ENCODE measurements around the gene CCDC57. TPM values are rescaled to one million over a fixed set of nuclear protein-coding genes. Genes with fewer than 3 reads are reported as not detected.
A peak's percentile ranks its signal among the peaks of the same experiment; 100 is the strongest.

The CCDC57 gene
- polyA plus RNA-seq, 1 donor from 2014 or later = 70.9 TPM

DNA sequence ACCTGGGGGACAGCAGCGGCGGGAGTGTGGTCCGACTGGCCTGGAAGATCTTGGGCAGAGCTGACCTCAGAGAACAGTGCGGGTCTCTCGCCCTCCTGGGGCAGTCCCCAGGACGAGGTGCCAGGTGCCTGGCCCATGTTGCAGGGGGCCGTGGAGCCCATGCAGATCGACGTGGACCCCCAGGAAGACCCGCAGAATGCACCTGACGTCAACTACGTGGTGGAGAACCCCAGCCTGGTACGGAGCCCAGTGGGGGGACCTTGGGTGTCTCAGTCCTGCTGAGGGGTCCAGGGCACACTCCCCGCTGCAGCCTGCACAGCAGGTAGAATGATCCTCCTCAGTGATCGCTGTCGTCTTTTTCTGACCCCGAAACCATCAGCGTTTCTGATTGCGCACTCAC, 159.5 kb downstream of the CCDC57 start:
- no peaks in the 10 kb centered on the region for H4K20me1 ChIP-seq (ENCODE audit: insufficient read depth)
- no peaks in the 10 kb centered on the region for H3K9me2 ChIP-seq (ENCODE audit: insufficient read depth, low read length)
- no peaks in the 10 kb centered on the region for H3K36me3 ChIP-seq (ENCODE audit: insufficient read depth, low read length)
- H3K27ac ChIP-seq (ENCODE audit: low read length) = no peak overlapping the region
- H3K4me3 ChIP-seq (ENCODE audit: low read length) = peak overlapping the region; percentile 92
- H3K9me3 ChIP-seq (ENCODE audit: low read length) = no peaks in the 10 kb centered on the region
- H2AFZ ChIP-seq (ENCODE audit: low read depth, low read length) = no peak overlapping the region
- H3F3A ChIP-seq (ENCODE audit: insufficient read depth, low read length, poor library complexity, severe bottlenecking) = no peaks in the 10 kb centered on the region
- no peak overlapping the region for H3K4me2 ChIP-seq (ENCODE audit: low read length)
- H3K79me2 ChIP-seq (replicated peaks; ENCODE audit: insufficient read depth, low read length) = peaks cover 10% of the 10 kb centered on the region
- H3K27me3 ChIP-seq (ENCODE audit: insufficient read depth, low read depth, low read length) = no peaks in the 10 kb centered on the region
- TF ChIP-seq POLR2AphosphoS5 (IDR thresholded peaks at IDR 0.05) (no peak), SMC3 (conservative IDR thresholded peaks at IDR 0.05; ENCODE audit: poor library complexity) (no peak), TAF1 (IDR thresholded peaks at IDR 0.05; ENCODE audit: low read depth) (no peak), MXI1 (conservative IDR thresholded peaks at IDR 0.05; ENCODE audit: poor library complexity, severe bottlenecking) (no peak), EZH2 (IDR thresholded peaks at IDR 0.05; ENCODE audit: borderline replicate concordance, insufficient read depth, low read length, poor library complexity, severe bottlenecking) (no peak), RAD21 (conservative IDR thresholded peaks at IDR 0.05) (no peak), EP300 (conservative IDR thresholded peaks at IDR 0.05; ENCODE audit: poor library complexity, severe bottlenecking) (no peak)
- TF ChIP-seq, protein P1, sequence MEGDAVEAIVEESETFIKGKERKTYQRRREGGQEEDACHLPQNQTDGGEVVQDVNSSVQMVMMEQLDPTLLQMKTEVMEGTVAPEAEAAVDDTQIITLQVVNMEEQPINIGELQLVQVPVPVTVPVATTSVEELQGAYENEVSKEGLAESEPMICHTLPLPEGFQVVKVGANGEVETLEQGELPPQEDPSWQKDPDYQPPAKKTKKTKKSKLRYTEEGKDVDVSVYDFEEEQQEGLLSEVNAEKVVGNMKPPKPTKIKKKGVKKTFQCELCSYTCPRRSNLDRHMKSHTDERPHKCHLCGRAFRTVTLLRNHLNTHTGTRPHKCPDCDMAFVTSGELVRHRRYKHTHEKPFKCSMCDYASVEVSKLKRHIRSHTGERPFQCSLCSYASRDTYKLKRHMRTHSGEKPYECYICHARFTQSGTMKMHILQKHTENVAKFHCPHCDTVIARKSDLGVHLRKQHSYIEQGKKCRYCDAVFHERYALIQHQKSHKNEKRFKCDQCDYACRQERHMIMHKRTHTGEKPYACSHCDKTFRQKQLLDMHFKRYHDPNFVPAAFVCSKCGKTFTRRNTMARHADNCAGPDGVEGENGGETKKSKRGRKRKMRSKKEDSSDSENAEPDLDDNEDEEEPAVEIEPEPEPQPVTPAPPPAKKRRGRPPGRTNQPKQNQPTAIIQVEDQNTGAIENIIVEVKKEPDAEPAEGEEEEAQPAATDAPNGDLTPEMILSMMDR (IDR thresholded peaks at IDR 0.05; ENCODE audit: poor library complexity, severe bottlenecking) = no peak
- TF ChIP-seq, protein P2, sequence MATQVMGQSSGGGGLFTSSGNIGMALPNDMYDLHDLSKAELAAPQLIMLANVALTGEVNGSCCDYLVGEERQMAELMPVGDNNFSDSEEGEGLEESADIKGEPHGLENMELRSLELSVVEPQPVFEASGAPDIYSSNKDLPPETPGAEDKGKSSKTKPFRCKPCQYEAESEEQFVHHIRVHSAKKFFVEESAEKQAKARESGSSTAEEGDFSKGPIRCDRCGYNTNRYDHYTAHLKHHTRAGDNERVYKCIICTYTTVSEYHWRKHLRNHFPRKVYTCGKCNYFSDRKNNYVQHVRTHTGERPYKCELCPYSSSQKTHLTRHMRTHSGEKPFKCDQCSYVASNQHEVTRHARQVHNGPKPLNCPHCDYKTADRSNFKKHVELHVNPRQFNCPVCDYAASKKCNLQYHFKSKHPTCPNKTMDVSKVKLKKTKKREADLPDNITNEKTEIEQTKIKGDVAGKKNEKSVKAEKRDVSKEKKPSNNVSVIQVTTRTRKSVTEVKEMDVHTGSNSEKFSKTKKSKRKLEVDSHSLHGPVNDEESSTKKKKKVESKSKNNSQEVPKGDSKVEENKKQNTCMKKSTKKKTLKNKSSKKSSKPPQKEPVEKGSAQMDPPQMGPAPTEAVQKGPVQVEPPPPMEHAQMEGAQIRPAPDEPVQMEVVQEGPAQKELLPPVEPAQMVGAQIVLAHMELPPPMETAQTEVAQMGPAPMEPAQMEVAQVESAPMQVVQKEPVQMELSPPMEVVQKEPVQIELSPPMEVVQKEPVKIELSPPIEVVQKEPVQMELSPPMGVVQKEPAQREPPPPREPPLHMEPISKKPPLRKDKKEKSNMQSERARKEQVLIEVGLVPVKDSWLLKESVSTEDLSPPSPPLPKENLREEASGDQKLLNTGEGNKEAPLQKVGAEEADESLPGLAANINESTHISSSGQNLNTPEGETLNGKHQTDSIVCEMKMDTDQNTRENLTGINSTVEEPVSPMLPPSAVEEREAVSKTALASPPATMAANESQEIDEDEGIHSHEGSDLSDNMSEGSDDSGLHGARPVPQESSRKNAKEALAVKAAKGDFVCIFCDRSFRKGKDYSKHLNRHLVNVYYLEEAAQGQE (IDR thresholded peaks at IDR 0.05; ENCODE audit: borderline replicate concordance) = no peak
- peak overlapping the region; percentile 75 for H3K9ac ChIP-seq (ENCODE audit: low read length)

DNA sequence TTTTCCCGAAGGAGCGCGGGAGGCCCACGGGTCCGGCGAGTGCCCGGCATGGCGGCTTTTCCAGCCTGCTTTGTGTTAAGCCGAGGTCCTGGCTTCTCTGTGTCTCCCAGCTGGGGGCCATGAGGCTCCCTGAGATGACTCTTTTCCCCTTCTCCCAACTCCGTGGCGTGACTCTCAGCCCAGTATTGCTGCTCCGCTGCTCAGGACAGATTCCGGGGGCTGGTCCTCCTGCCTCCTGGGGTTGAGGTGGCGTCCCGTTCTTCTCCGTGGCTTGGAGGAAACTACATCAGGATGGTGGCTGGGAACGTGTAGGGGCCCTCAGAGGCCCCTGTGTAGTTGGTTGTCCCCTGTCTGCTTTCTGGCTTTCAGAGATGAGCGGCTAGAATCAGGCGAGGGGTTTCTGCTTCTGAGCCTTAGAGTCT, 160.0 kb downstream of the CCDC57 start:
- no peaks in the 10 kb centered on the region for H3F3A ChIP-seq (ENCODE audit: insufficient read depth, low read length, poor library complexity, severe bottlenecking)
- H3K4me3 ChIP-seq (ENCODE audit: low read length) = peak overlapping the region; percentile 92
- no peaks in the 10 kb centered on the region for H3K36me3 ChIP-seq (ENCODE audit: insufficient read depth, low read length)
- no peak overlapping the region for H2AFZ ChIP-seq (ENCODE audit: low read depth, low read length)
- no peak for TF ChIP-seq MXI1 (conservative IDR thresholded peaks at IDR 0.05; ENCODE audit: poor library complexity, severe bottlenecking)
- TF ChIP-seq, protein P1 (IDR thresholded peaks at IDR 0.05; ENCODE audit: poor library complexity, severe bottlenecking) = no peak
- no peak for TF ChIP-seq EP300 (conservative IDR thresholded peaks at IDR 0.05; ENCODE audit: poor library complexity, severe bottlenecking)
- no peak for TF ChIP-seq RAD21 (conservative IDR thresholded peaks at IDR 0.05)
- no peak for TF ChIP-seq EZH2 (IDR thresholded peaks at IDR 0.05; ENCODE audit: borderline replicate concordance, insufficient read depth, low read length, poor library complexity, severe bottlenecking)
- no peak for TF ChIP-seq SMC3 (conservative IDR thresholded peaks at IDR 0.05; ENCODE audit: poor library complexity)
- TF ChIP-seq, protein P2 (IDR thresholded peaks at IDR 0.05; ENCODE audit: borderline replicate concordance) = no peak
- no peak for TF ChIP-seq POLR2AphosphoS5 (IDR thresholded peaks at IDR 0.05)
- TF ChIP-seq TAF1 (IDR thresholded peaks at IDR 0.05; ENCODE audit: low read depth) = no peak
- no peaks in the 10 kb centered on the region for H3K9me3 ChIP-seq (ENCODE audit: low read length)
- H4K20me1 ChIP-seq (ENCODE audit: insufficient read depth) = no peaks in the 10 kb centered on the region
- H3K9me2 ChIP-seq (ENCODE audit: insufficient read depth, low read length) = no peaks in the 10 kb centered on the region
- H3K27ac ChIP-seq (ENCODE audit: low read length) = no peak overlapping the region
- H3K9ac ChIP-seq (ENCODE audit: low read length) = peak overlapping the region; percentile 75
- peak overlapping the region; percentile 84 for H3K4me2 ChIP-seq (ENCODE audit: low read length)
- peaks cover 10% of the 10 kb centered on the region for H3K79me2 ChIP-seq (replicated peaks; ENCODE audit: insufficient read depth, low read length)
- H3K27me3 ChIP-seq (ENCODE audit: insufficient read depth, low read depth, low read length) = no peaks in the 10 kb centered on the region

Measured in neural cell (in vitro differentiated cells).